ENCODE measurements around the gene DPM3. TPM values are rescaled to one million over a fixed set of nuclear protein-coding genes. Genes with fewer than 3 reads are reported as not detected.

The DPM3 gene
- total RNA-seq, 4 donors from 2014 or later = 7.2 to 130 (median 62.6) TPM

DNA sequence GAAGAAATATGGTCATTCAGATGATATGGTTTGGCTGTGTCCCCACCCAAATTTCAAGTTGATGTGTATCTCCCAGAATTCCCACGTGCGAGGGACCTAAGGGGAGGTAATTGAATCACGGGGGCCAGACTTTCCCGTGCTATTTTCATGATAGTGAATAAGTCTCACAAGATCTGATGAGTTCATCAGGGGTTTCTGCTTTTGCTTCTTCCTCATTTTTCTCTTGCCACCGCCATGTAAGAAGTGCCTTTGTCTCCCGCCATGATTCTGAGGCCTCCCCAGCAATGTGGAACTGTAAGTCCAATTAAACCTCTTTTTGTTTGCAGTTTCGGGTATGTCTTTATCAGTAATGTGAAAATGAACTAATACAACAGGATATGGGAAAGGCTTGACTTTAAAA is 1.4 kb upstream of the DPM3 start:
- TF ChIP-seq CTCF (IDR thresholded peaks at IDR 0.05) = no peak
- no peak for TF ChIP-seq EP300 (IDR thresholded peaks at IDR 0.05; ENCODE audit: low read depth)
- no peak for TF ChIP-seq POLR2AphosphoS5 (IDR thresholded peaks at IDR 0.05)
- TF ChIP-seq POLR2A (IDR thresholded peaks at IDR 0.05) = no peak
- 80 to 85% methylated on average over 5 to 7 of the region's 7 CpGs for WGBS, 2 donors (ENCODE audit: low coverage in 1 of 2)
- H3K27me3 ChIP-seq = peaks cover 8% of the 10 kb centered on the region
- H3K27ac ChIP-seq = no peak overlapping the region
- in situ Hi-C loops (cut with MboI; ENCODE audit: low pct_ligation_motif_present in 1 of 4, low pct_unique_long_range_greater_than_20kb in 1 of 4, low sequenced_read_pairs in 3 of 4) = no loop called here
- no peaks in the 10 kb centered on the region for H3K9me3 ChIP-seq
- DNase-seq = no peak
- H3K4me3 ChIP-seq = no peak overlapping the region
- H3K4me1 ChIP-seq = peaks cover 8 to 34% (median 29%) of the 10 kb centered on the region in 4 donors
- intact Hi-C loops (cut with DNase I; ENCODE audit: low total_unique reads) = no loop called here
- H3K36me3 ChIP-seq = no peaks in the 10 kb centered on the region

GRCh38 chr1:155140630-155140953 is 261 bp upstream of the DPM3 start:
- peak overlapping the region; percentile 48 to 94 (median 67) for H3K4me3 ChIP-seq
- no peak for DNase-seq
- 6 to 11% methylated on average over 4 to 11 of the region's 11 CpGs for WGBS, 2 donors (ENCODE audit: low coverage in 1 of 2)
- H3K9me3 ChIP-seq = no peaks in the 10 kb centered on the region
- TF ChIP-seq CTCF (IDR thresholded peaks at IDR 0.05) (no peak), EP300 (IDR thresholded peaks at IDR 0.05; ENCODE audit: low read depth) (no peak), POLR2AphosphoS5 (IDR thresholded peaks at IDR 0.05) (no peak), POLR2A (IDR thresholded peaks at IDR 0.05) (no peak)
- peaks cover 10 to 37% (median 31%) of the 10 kb centered on the region in 4 donors for H3K4me1 ChIP-seq
- in situ Hi-C loops (cut with MboI; ENCODE audit: low pct_ligation_motif_present in 1 of 4, low pct_unique_long_range_greater_than_20kb in 1 of 4, low sequenced_read_pairs in 3 of 4) = no loop called here
- peak overlapping the region; percentile 87 to 99 (median 95) for H3K27ac ChIP-seq
- peaks cover 5% of the 10 kb centered on the region for H3K27me3 ChIP-seq
- intact Hi-C loops (cut with DNase I; ENCODE audit: low total_unique reads) = no loop called here
- no peaks in the 10 kb centered on the region for H3K36me3 ChIP-seq

- Histone ChIP-seq H3K27ac (peak overlapping the region; percentile 96 to 100 (median 100)), H3K4me1 (peaks cover 12 to 66% (median 52%) of the 10 kb centered on the region in 4 donors), H3K27me3 (peaks cover 5% of the 10 kb centered on the region), H3K36me3 (peaks cover 0 to 13% (median 2%) of the 10 kb centered on the region in 4 donors), H3K4me3 (peak overlapping the region in 2 of 4 donors; percentile 60 to 67), H3K9me3 (no peaks in the 10 kb centered on the region)
- WGBS, 2 donors (ENCODE audit: low coverage in 1 of 2) = 78 to 90% methylated on average over 3 to 6 of the region's 6 CpGs
- no peak for DNase-seq
- TF ChIP-seq POLR2AphosphoS5 (IDR thresholded peaks at IDR 0.05) (no peak), POLR2A (IDR thresholded peaks at IDR 0.05) (no peak)
- intact Hi-C loops (cut with DNase I; ENCODE audit: low total_unique reads) (no loop called here), in situ Hi-C loops (cut with MboI; ENCODE audit: low pct_ligation_motif_present in 1 of 4, low pct_unique_long_range_greater_than_20kb in 1 of 4, low sequenced_read_pairs in 3 of 4) (no loop called here)
Measured at GRCh38 chr1:155137154-155137949, 3.0 kb downstream of the DPM3 start.

DNA sequence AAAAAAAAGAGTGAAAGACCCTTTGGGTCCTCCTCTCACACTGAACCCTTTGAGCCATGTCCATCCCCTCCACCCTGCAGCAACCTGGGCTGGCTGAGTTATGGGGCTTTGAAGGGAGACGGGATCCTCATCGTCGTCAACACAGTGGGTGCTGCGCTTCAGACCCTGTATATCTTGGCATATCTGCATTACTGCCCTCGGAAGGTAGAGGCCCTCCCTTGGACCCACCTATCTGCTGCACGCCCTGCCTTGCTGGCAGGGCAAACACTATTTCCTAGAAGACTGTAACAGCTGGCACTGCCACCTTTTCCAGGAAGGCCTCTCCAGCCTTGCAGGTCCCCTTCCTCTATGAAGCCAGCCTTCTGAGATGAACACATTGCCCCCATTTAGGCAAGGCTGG is 3.6 kb downstream of the DPM3 start:
- TF ChIP-seq POLR2A (IDR thresholded peaks at IDR 0.05) (peak; percentile 49), CTCF (IDR thresholded peaks at IDR 0.05) (peak in 1 of 5 experiments; percentile 35), EP300 (IDR thresholded peaks at IDR 0.05; ENCODE audit: low read depth) (no peak), POLR2AphosphoS5 (IDR thresholded peaks at IDR 0.05) (peak in 2 of 3 donors; percentile 34 to 43)
- in situ Hi-C loops (cut with MboI; ENCODE audit: low pct_ligation_motif_present in 1 of 4, low pct_unique_long_range_greater_than_20kb in 1 of 4, low sequenced_read_pairs in 3 of 4) (no loop called here), intact Hi-C loops (cut with DNase I; ENCODE audit: low total_unique reads) (no loop called here)
- Histone ChIP-seq H3K9me3 (no peaks in the 10 kb centered on the region), H3K4me1 (peaks cover 12 to 72% (median 52%) of the 10 kb centered on the region in 4 donors), H3K27me3 (no peaks in the 10 kb centered on the region), H3K4me3 (peak overlapping the region in 3 of 4 donors; percentile 50 to 67 (median 60)), H3K36me3 (peaks cover 0 to 19% (median 4%) of the 10 kb centered on the region in 4 donors), H3K27ac (peak overlapping the region; percentile 96 to 100 (median 100))
- 20 to 26% methylated on average over 6 of the region's 6 CpGs for WGBS, 2 donors (ENCODE audit: low coverage in 1 of 2)
- peak; percentile 57 for DNase-seq
